Caco-2 (cell line): ENCODE data around the gene AUTS2. TPM values are rescaled to one million over a fixed set of nuclear protein-coding genes. Genes with fewer than 3 reads are reported as not detected.

Source experiments
- BruUV-seq: library from RNA; stranded (reverse); fragments of 400-500 nt; replicated peaks from 2 replicates; lab custom pipeline; 2021; lab: Mats Ljungman, UMichigan
- CTCF ChIA-PET: fragments of 300-600 bp; sonication (Branson Sonifier 250); formaldehyde crosslinking; loops from one replicate; lab custom pipeline; 2022; ENCODE audit warnings: antibody characterized with exemption; lab: Charles Lee
- POLR2A ChIA-PET: fragments of 300-600 bp; sonication (Branson Sonifier 250); formaldehyde crosslinking; loops from one replicate; lab custom pipeline; 2022; ENCODE audit warnings: antibody characterized with exemption; lab: Charles Lee
- DNase-seq, 2 experiments: peaks; one replicate each; pipeline versions ENCODE4 v3.0.0 to v3.0.0-alpha.2; 2020 to 2022
- H3K27me3 ChIP-seq: replicated peaks from 2 replicates; pipeline ENCODE4 v1.6.0; 2011; ENCODE audit warnings: low read length; ENCODE audit not compliant: control insufficient read depth, insufficient read depth
- H3K36me3 ChIP-seq: 2 replicates; pipeline ENCODE4 v1.5.1; 2011; ENCODE audit warnings: low read length; ENCODE audit not compliant: control insufficient read depth, insufficient read depth
- H3K4me1 ChIP-seq: fragments of 250-450 bp; sonication (Bioruptor Pico); 2 replicates; pipeline ENCODE4 v1.5.1; 2020; ENCODE audit warnings: mild to moderate bottlenecking
- H3K4me3 ChIP-seq: 2 replicates; pipeline ENCODE4 v1.5.1; 2011; ENCODE audit warnings: low read depth, mild to moderate bottlenecking, control low read depth, low read length
- H3K9me3 ChIP-seq: fragments of 250-450 bp; sonication (Bioruptor Pico); 2 replicates; pipeline ENCODE4 v1.5.1; 2020; ENCODE audit warnings: mild to moderate bottlenecking, moderate library complexity
- H3K27ac Mint-ChIP-seq: one replicate; pipeline ENCODE4 v1.8.0; 2022; ENCODE audit warnings: mixed read lengths; ENCODE audit not compliant: unreplicated experiment
- H3K27me3 Mint-ChIP-seq: one replicate; pipeline ENCODE4 v1.8.0; 2022; ENCODE audit warnings: mixed read lengths; ENCODE audit not compliant: insufficient read depth, unreplicated experiment
- H3K36me3 Mint-ChIP-seq: one replicate; pipeline ENCODE4 v1.8.0; 2022; ENCODE audit warnings: mild to moderate bottlenecking, mixed read lengths; ENCODE audit not compliant: insufficient read depth, unreplicated experiment
- H3K4me1 Mint-ChIP-seq: one replicate; pipeline ENCODE4 v1.8.0; 2022; ENCODE audit warnings: low read depth, mixed read lengths; ENCODE audit not compliant: unreplicated experiment
- H3K4me3 Mint-ChIP-seq: one replicate; pipeline ENCODE4 v1.8.0; 2022; ENCODE audit warnings: mild to moderate bottlenecking, moderate library complexity, mixed read lengths; ENCODE audit not compliant: unreplicated experiment
- H3K9me3 Mint-ChIP-seq: one replicate; pipeline ENCODE4 v1.8.0; 2022; ENCODE audit warnings: mixed read lengths; ENCODE audit not compliant: unreplicated experiment
- CTCF ChIP-seq, 2 experiments: fragments of 200-600 bp in 1 of 2; IDR thresholded peaks; 1 replicate in 1 of 2; 2 replicates in 1 of 2; pipeline versions ENCODE4 v1.5.1 to v1.8.0; 2011 to 2022; ENCODE audit warnings: antibody characterized with exemption in 1 of 2, control low read depth in 1 of 2, inconsistent platforms in 1 of 2, low read depth in 1 of 2, low read length in 1 of 2, mild to moderate bottlenecking in 1 of 2, moderate library complexity in 1 of 2; ENCODE audit not compliant: insufficient read depth in 1 of 2, severe bottlenecking in 1 of 2, unreplicated experiment in 1 of 2
- intact Hi-C: fragments of 100-400 bp; cut with micrococcal nuclease; formaldehyde crosslinking; loops from one replicate; pipeline ENCODE4 v1.10.0; 2022; ENCODE audit not compliant: unreplicated experiment
- total RNA-seq: library from RNA; stranded (reverse); gene quantifications from 2 replicates; pipeline ENCODE4 v1.2.3, GENCODE V29; 2022

Gene AUTS2
- total RNA-seq, 1 experiment from 2014 or later: 37.1 TPM

GRCh38 chr7:70034999-70035398 is 436.7 kb downstream of the AUTS2 start:
- no peaks in the 10 kb centered on the region for H3K9me3 Mint-ChIP-seq
- CTCF ChIA-PET: no interaction called here
- BruUV-seq: no TSS peak

GRCh38 chr7:70035519-70035918 is 437.2 kb downstream of the AUTS2 start:
- ChIA-PET CTCF (no interaction called here), POLR2A (no interaction called here)
- Mint-ChIP-seq H3K4me3 (no peak overlapping the region), H3K27ac (no peak overlapping the region), H3K4me1 (no peaks in the 10 kb centered on the region), H3K27me3 (peaks cover 7% of the 10 kb centered on the region), H3K9me3 (no peaks in the 10 kb centered on the region), H3K36me3 (no peaks in the 10 kb centered on the region)
- no peak for DNase-seq
- no peaks in the 10 kb centered on the region for H3K9me3 ChIP-seq
- no peaks in the 10 kb centered on the region for H3K4me1 ChIP-seq
- H3K4me3 ChIP-seq: no peak overlapping the region
- TF ChIP-seq CTCF (IDR thresholded peaks at IDR 0.05; ENCODE audit: insufficient read depth in 1 of 2, low read depth in 1 of 2, low read length in 1 of 2, severe bottlenecking in 1 of 2, unreplicated experiment in 1 of 2): no peak
- H3K27me3 ChIP-seq: no peaks in the 10 kb centered on the region; the same call in 1 of the 2 replicates
- H3K36me3 ChIP-seq: no peaks in the 10 kb centered on the region
- BruUV-seq: no TSS peak
- intact Hi-C loops: no loop called here

More at GRCh38 chr7:70034999-70035398, 436.7 kb downstream of the AUTS2 start:
- Mint-ChIP-seq H3K27me3 (peaks cover 7% of the 10 kb centered on the region), H3K4me1 (no peaks in the 10 kb centered on the region), H3K36me3 (no peaks in the 10 kb centered on the region), H3K27ac (no peak overlapping the region), H3K4me3 (no peak overlapping the region)
- Histone ChIP-seq H3K4me1 (no peaks in the 10 kb centered on the region), H3K4me3 (no peak overlapping the region), H3K9me3 (no peaks in the 10 kb centered on the region), H3K27me3 (no peaks in the 10 kb centered on the region; the same call in 1 of the 2 replicates), H3K36me3 (no peaks in the 10 kb centered on the region)
- intact Hi-C loops: no loop called here
- POLR2A ChIA-PET: no interaction called here
- no peak for TF ChIP-seq CTCF (IDR thresholded peaks at IDR 0.05; ENCODE audit: insufficient read depth in 1 of 2, low read depth in 1 of 2, low read length in 1 of 2, severe bottlenecking in 1 of 2, unreplicated experiment in 1 of 2)
- no peak for DNase-seq

- Histone ChIP-seq H3K27me3 (no peaks in the 10 kb centered on the region; the same call in 1 of the 2 replicates), H3K4me3 (no peak overlapping the region), H3K36me3 (no peaks in the 10 kb centered on the region), H3K9me3 (no peaks in the 10 kb centered on the region), H3K4me1 (no peaks in the 10 kb centered on the region)
- Mint-ChIP-seq H3K27ac (no peak overlapping the region), H3K36me3 (no peaks in the 10 kb centered on the region), H3K27me3 (peaks cover 7% of the 10 kb centered on the region), H3K4me3 (no peak overlapping the region), H3K9me3 (no peaks in the 10 kb centered on the region), H3K4me1 (no peaks in the 10 kb centered on the region)
- intact Hi-C loops: no loop called here
- no TSS peak for BruUV-seq
- TF ChIP-seq CTCF (IDR thresholded peaks at IDR 0.05; ENCODE audit: insufficient read depth in 1 of 2, low read depth in 1 of 2, low read length in 1 of 2, severe bottlenecking in 1 of 2, unreplicated experiment in 1 of 2): no peak
- CTCF ChIA-PET: no interaction called here
- POLR2A ChIA-PET: no interaction called here
- DNase-seq: no peak
Measured at GRCh38 chr7:70035955-70036354, 437.7 kb downstream of the AUTS2 start.
